Mesothelial cell of epicardium (in vitro differentiated cells): Measurements from ENCODE around the gene STEAP1. TPM values are rescaled to one million over a fixed set of nuclear protein-coding genes. Genes with fewer than 3 reads are reported as not detected.

Experiments
- DNase-seq, 2 experiments: peaks; one replicate each; pipeline ENCODE4 v3.0.0; 2021; ENCODE audit warnings: low spot score in 2 of 2; ENCODE audit not compliant: unreplicated experiment in 2 of 2
- H3K27ac Mint-ChIP-seq: 2 replicates; pipeline ENCODE4 v1.8.0; 2021; ENCODE audit warnings: mixed read lengths
- H3K27me3 Mint-ChIP-seq: 2 replicates; pipeline ENCODE4 v1.8.0; 2021; ENCODE audit warnings: low read depth, mixed read lengths
- H3K36me3 Mint-ChIP-seq: 2 replicates; pipeline ENCODE4 v1.8.0; 2021; ENCODE audit warnings: mixed read lengths
- H3K4me1 Mint-ChIP-seq: 2 replicates; pipeline ENCODE4 v1.8.0; 2021; ENCODE audit warnings: mixed read lengths
- H3K4me3 Mint-ChIP-seq: 2 replicates; pipeline ENCODE4 v1.8.0; 2021; ENCODE audit warnings: mild to moderate bottlenecking, moderate library complexity, mixed read lengths
- H3K9me3 Mint-ChIP-seq: 2 replicates; pipeline ENCODE4 v1.8.0; 2021; ENCODE audit warnings: mixed read lengths
- total RNA-seq: library from RNA; stranded (reverse); gene quantifications from 3 replicates; pipeline ENCODE4 v1.2.1, GENCODE V29; 2021
- TF ChIP-seq, protein P1 (sequence below): fragments of 200-600 bp; sonication (generic); IDR thresholded peaks from one replicate; pipeline ENCODE4 v1.5.0; 2021; ENCODE audit warnings: antibody characterized with exemption; ENCODE audit not compliant: unreplicated experiment

STEAP1 gene
- total RNA-seq, 1 donor from 2014 or later = 0.27 TPM

DNA sequence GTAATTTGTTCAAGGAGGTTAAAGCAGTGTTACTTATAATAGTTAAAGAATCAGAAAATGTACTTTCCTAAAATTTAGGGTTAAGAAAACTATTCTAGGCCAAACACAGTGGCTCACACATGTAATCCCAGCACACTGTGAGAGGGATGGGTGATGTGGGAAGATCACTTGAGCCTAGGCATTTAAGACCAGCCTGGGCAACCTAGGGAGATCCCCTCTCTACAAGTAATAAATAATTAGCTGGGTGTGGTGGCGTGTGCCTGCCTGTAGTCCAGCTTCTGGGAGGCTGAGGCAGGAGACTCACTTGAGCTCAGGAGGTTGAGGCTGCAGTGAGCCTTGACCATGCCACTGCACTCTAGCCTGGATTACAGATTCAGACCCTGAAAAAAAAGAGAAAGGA lies 53.7 kb downstream of the STEAP1 start:
- TF ChIP-seq, protein P1, sequence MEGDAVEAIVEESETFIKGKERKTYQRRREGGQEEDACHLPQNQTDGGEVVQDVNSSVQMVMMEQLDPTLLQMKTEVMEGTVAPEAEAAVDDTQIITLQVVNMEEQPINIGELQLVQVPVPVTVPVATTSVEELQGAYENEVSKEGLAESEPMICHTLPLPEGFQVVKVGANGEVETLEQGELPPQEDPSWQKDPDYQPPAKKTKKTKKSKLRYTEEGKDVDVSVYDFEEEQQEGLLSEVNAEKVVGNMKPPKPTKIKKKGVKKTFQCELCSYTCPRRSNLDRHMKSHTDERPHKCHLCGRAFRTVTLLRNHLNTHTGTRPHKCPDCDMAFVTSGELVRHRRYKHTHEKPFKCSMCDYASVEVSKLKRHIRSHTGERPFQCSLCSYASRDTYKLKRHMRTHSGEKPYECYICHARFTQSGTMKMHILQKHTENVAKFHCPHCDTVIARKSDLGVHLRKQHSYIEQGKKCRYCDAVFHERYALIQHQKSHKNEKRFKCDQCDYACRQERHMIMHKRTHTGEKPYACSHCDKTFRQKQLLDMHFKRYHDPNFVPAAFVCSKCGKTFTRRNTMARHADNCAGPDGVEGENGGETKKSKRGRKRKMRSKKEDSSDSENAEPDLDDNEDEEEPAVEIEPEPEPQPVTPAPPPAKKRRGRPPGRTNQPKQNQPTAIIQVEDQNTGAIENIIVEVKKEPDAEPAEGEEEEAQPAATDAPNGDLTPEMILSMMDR = no peak
- H3K27ac Mint-ChIP-seq = no peak overlapping the region
- H3K27me3 Mint-ChIP-seq = peaks cover 22% of the 10 kb centered on the region
- H3K4me3 Mint-ChIP-seq = no peak overlapping the region
- H3K36me3 Mint-ChIP-seq = no peaks in the 10 kb centered on the region
- H3K9me3 Mint-ChIP-seq = no peaks in the 10 kb centered on the region
- peaks cover 10% of the 10 kb centered on the region for H3K4me1 Mint-ChIP-seq
- DNase-seq = no peak

DNA sequence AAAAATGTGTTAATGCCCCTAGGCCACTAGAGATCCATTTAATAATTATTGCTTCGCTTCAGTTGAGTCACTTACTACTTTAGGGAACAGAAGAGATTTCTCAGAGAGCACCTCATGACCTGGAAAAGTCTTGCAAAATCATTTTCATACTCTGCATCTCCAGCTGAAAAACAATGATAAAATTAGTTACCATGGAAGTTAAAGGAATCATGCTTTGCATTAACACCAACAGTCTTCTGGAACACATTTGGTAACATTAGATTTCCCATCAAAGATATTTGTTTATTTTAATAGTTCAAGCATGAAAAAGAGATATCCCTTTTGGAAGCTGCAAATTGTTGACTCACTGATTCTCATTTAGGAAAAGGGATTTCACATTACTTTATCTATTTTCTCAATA lies 55.5 kb downstream of the STEAP1 start:
- no peaks in the 10 kb centered on the region for H3K9me3 Mint-ChIP-seq
- H3K27me3 Mint-ChIP-seq = peaks cover 22% of the 10 kb centered on the region
- no peak overlapping the region for H3K4me3 Mint-ChIP-seq
- DNase-seq = no peak
- H3K4me1 Mint-ChIP-seq = peaks cover 10% of the 10 kb centered on the region
- no peaks in the 10 kb centered on the region for H3K36me3 Mint-ChIP-seq
- TF ChIP-seq, protein P1 = no peak
- H3K27ac Mint-ChIP-seq = no peak overlapping the region

DNA sequence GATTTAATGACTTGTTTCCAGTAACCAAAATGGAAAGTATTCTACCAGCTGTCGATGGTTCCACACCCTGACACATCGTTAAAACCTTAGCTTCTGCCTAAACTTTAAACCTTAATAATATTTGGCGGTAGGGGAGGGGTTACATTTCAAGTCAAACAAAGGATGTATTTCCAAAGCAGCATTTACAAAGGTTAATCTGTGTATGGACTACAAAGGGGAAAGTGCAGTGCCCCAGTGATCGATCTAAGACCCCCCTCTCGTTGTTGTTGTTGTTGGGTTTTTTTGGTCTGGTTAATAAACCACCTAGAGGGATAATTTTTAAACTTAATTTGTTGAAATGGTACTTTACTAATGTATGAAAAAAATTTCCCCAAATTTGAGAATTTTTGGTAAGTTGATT lies 56.2 kb downstream of the STEAP1 start:
- TF ChIP-seq, protein P1 = no peak
- Mint-ChIP-seq H3K27ac (no peak overlapping the region), H3K4me3 (peak overlapping the region; percentile 68), H3K36me3 (no peaks in the 10 kb centered on the region), H3K9me3 (no peaks in the 10 kb centered on the region), H3K4me1 (peaks cover 10% of the 10 kb centered on the region), H3K27me3 (peaks cover 22% of the 10 kb centered on the region)
- no peak for DNase-seq

DNA sequence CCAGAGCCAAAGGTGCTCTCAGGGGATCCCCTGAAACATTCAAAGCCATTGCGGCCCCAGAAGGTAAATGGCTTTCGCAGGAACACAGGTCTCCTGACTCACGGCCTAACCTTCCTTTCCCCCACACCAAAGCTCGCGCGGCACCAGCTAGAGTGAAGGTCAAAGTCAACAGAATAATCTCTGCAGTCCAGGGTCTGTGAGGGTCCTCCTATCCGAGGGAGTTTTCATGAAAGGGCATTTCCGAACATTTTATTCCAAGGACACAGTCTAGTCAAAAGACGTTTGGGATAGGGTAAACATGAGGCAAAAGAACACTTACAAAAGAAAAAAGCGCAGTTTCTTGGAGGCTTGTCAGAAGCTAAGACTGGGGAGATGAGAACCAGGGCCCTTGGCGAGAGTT lies 56.7 kb downstream of the STEAP1 start:
- Mint-ChIP-seq H3K36me3 (no peaks in the 10 kb centered on the region), H3K27me3 (peaks cover 22% of the 10 kb centered on the region), H3K4me1 (peaks cover 10% of the 10 kb centered on the region), H3K4me3 (peak overlapping the region; percentile 68), H3K27ac (peak overlapping the region; percentile 47), H3K9me3 (no peaks in the 10 kb centered on the region)
- TF ChIP-seq, protein P1 = no peak
- peak in 1 of 2 experiments; percentile 39 for DNase-seq

DNA sequence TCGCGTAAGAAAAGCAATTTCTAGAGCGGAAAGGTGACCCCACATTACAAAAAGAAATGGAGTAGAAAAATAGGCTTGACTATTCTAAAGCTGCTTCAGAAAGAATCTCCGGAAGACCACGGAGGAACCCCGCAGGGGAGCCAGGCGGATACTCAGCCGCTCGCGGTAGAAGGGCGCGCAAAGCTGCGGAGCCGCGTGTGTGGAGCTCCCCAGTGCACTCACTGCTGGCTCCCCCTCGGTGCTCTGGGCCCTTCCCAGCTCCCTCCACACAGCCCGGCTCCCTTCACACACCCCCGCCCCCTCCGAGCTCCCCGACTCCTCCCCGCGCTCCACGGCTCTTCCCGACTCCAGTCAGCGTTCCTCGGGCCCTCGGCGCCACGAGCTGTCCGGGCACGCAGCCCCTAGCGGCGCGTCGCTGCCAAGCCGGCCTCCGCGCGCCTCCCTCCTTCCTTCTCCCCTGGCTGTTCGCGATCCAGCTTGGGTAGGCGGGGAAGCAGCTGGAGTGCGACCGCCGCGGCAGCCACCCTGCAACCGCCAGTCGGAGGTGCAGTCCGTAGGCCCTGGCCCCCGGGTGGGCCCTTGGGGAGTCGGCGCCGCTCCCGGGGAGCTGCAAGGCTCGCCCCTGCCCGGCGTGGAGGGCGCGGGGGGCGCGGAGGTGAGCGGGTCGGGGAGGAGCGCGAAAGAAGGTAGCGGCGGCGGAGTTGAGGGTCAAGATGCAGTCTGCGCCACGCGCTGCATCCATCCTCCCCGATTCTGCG lies 57.3 kb downstream of the STEAP1 start, which contains the start of gene STEAP2:
Gene STEAP2 (plus strand): TSS at position 350 of the 758 bp plus-strand sequence. CDS start 13,343 bp downstream, outside the sequence.
- Mint-ChIP-seq H3K36me3 (no peaks in the 10 kb centered on the region), H3K27me3 (peaks cover 18% of the 10 kb centered on the region)
- TF ChIP-seq, protein P1 = peak; percentile 68

More for the DNA sequence above, 57.3 kb downstream of the STEAP1 start, which contains the start of gene STEAP2:
- Mint-ChIP-seq H3K4me3 (peak within 1 kb of the TSS; percentile 68), H3K9me3 (no peaks in the 10 kb centered on the region), H3K27ac (peak within 1 kb of the TSS; percentile 47), H3K4me1 (peaks cover 10% of the 10 kb centered on the region)
- peak; percentile 76 to 91 for DNase-seq
